Suprapubic skin (tissue), 4 donors: ENCODE results near the gene DISP3. TPM values are rescaled to one million over a fixed set of nuclear protein-coding genes. Genes with fewer than 3 reads are reported as not detected.

Source experiments
- DNase-seq, 2 donors: peaks; one replicate each; pipeline ENCODE4 v3.0.0-alpha.2; 2019; ENCODE audit warnings: low spot score in 2 of 2
- H3K27ac ChIP-seq: fragments of 200-600 bp; sonication (generic); one replicate; pipeline ENCODE4 v1.5.1; 2019
- H3K27me3 ChIP-seq: fragments of 200-600 bp; sonication (generic); one replicate; pipeline ENCODE4 v1.5.1; 2019
- H3K36me3 ChIP-seq: fragments of 200-600 bp; sonication (generic); one replicate; pipeline ENCODE4 v1.5.1; 2019
- H3K4me1 ChIP-seq: fragments of 200-600 bp; sonication (generic); one replicate; pipeline ENCODE4 v1.5.1; 2019
- H3K4me3 ChIP-seq: fragments of 200-600 bp; sonication (generic); one replicate; pipeline ENCODE4 v1.5.1; 2019; ENCODE audit warnings: mild to moderate bottlenecking
- H3K9me3 ChIP-seq: fragments of 200-600 bp; sonication (generic); one replicate; pipeline ENCODE4 v1.5.1; 2019
- EP300 ChIP-seq: sonication (generic); formaldehyde crosslinking; IDR thresholded peaks from one replicate; pipeline ENCODE4 v1.6.1; 2017; ENCODE audit warnings: antibody characterized with exemption
- POLR2A ChIP-seq, 2 donors: fragments of 450-650 bp; IDR thresholded peaks; one replicate each; pipeline ENCODE4 v1.6.1; 2017; ENCODE audit warnings: antibody characterized with exemption in 2 of 2, mild to moderate bottlenecking in 2 of 2, moderate library complexity in 2 of 2
- POLR2AphosphoS5 ChIP-seq, 3 donors: sonication (generic); formaldehyde crosslinking; IDR thresholded peaks; one replicate each; pipeline ENCODE4 v1.6.1; 2017; ENCODE audit warnings: antibody characterized with exemption in 3 of 3
- WGBS: methylation state at CpG from one replicate; pipeline ENCODE4 v1.1.5; 2018; 5-methylcytosine and 5-hydroxymethylcytosine counted together
- total RNA-seq, 4 donors: library from RNA; depleted of rRNA; stranded (reverse); fragments of >200 nt; gene quantifications; one replicate each; pipeline ENCODE4 v1.1.0, GENCODE V29; 2016
- TF ChIP-seq, protein P1 (sequence below), 2 donors: fragments of 200-600 bp in 1 of 2; fragments of 450-650 bp in 1 of 2; sonication (generic) in 1 of 2; IDR thresholded peaks; one replicate each; pipeline ENCODE4 v1.5.1; 2016 to 2019; ENCODE audit warnings: antibody characterized with exemption in 2 of 2, mild to moderate bottlenecking in 1 of 2, moderate library complexity in 1 of 2

DISP3 gene
- total RNA-seq, 4 donors from 2014 or later, result not detected

DNA sequence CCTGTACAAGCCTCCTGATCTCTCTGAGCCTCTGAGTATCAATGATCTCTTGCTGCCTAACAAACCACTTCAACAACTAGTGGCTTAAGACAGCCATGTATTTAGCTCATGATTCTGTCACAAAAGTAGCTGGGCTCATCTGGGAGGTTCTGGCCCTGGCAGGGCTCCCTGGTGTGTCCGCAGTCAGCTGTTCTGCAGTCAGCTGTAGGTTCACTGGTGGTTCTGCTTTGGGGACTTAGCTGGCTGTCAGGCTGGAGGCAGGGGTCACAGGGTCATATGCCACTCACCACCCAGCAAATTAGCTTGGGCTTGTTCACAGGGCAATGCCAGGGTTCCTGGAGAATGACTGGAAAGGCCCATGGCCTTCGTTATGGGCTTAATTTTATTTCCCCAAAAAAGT lies 64.8 kb downstream of the DISP3 start:
- no peak for DNase-seq

DNA sequence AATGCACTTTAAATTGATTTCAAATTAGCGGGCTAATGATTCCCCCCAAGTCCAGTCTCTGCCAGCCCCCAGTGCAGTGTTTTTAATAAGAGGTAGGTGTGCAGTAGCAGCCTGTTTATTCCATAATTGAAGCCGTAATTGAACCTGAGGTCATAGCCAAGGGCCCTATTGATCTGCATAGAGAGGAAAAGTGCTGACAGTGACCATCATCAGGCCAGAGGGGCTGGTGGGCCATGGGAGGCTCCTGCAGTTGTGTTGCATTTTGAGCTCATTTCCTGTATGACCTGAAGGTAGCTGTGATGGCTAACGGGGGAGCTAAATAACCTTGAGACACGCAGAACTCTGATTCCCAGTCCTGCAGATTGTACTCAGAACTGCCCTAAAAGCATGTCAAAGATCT lies 67.5 kb downstream of the DISP3 start:
- WGBS, result 78% methylated on average over 4 of the region's 4 CpGs
- Histone ChIP-seq H3K27me3 (peaks cover 31% of the 10 kb centered on the region), H3K4me3 (no peak overlapping the region)

More for the DNA sequence above, 64.8 kb downstream of the DISP3 start:
- Histone ChIP-seq H3K4me1 (no peaks in the 10 kb centered on the region), H3K9me3 (no peaks in the 10 kb centered on the region), H3K4me3 (no peak overlapping the region), H3K27ac (no peak overlapping the region), H3K27me3 (peaks cover 55% of the 10 kb centered on the region), H3K36me3 (no peaks in the 10 kb centered on the region)
- TF ChIP-seq EP300 (no peak), POLR2A (IDR thresholded peaks at IDR 0.05) (no peak), POLR2AphosphoS5 (IDR thresholded peaks at IDR 0.05) (no peak)
- TF ChIP-seq, protein P1, sequence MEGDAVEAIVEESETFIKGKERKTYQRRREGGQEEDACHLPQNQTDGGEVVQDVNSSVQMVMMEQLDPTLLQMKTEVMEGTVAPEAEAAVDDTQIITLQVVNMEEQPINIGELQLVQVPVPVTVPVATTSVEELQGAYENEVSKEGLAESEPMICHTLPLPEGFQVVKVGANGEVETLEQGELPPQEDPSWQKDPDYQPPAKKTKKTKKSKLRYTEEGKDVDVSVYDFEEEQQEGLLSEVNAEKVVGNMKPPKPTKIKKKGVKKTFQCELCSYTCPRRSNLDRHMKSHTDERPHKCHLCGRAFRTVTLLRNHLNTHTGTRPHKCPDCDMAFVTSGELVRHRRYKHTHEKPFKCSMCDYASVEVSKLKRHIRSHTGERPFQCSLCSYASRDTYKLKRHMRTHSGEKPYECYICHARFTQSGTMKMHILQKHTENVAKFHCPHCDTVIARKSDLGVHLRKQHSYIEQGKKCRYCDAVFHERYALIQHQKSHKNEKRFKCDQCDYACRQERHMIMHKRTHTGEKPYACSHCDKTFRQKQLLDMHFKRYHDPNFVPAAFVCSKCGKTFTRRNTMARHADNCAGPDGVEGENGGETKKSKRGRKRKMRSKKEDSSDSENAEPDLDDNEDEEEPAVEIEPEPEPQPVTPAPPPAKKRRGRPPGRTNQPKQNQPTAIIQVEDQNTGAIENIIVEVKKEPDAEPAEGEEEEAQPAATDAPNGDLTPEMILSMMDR (IDR thresholded peaks at IDR 0.05), result no peak
- 86% methylated on average over 1 of the region's 2 CpGs for WGBS

GRCh38 chr1:11550664-11551283 lies 71.8 kb downstream of the DISP3 start:
- no peak for TF ChIP-seq POLR2AphosphoS5 (IDR thresholded peaks at IDR 0.05)
- no peak for TF ChIP-seq EP300
- TF ChIP-seq POLR2A (IDR thresholded peaks at IDR 0.05), result no peak
- TF ChIP-seq, protein P1 (IDR thresholded peaks at IDR 0.05), result no peak
- Histone ChIP-seq H3K4me3 (no peak overlapping the region), H3K9me3 (no peaks in the 10 kb centered on the region), H3K27ac (no peak overlapping the region), H3K4me1 (no peaks in the 10 kb centered on the region), H3K36me3 (no peaks in the 10 kb centered on the region), H3K27me3 (peaks cover 38% of the 10 kb centered on the region)
- 10% methylated on average over 12 of the region's 12 CpGs for WGBS
- DNase-seq, result no peak

More for the DNA sequence above, 67.5 kb downstream of the DISP3 start:
- no peak for DNase-seq
- Histone ChIP-seq H3K36me3 (no peaks in the 10 kb centered on the region), H3K9me3 (no peaks in the 10 kb centered on the region), H3K27ac (no peak overlapping the region), H3K4me1 (no peaks in the 10 kb centered on the region)
- TF ChIP-seq EP300 (no peak), POLR2A (IDR thresholded peaks at IDR 0.05) (no peak), POLR2AphosphoS5 (IDR thresholded peaks at IDR 0.05) (no peak)
- TF ChIP-seq, protein P1 (IDR thresholded peaks at IDR 0.05), result no peak

GRCh38 chr1:11558276-11558675 lies 79.3 kb downstream of the DISP3 start:
- Histone ChIP-seq H3K27ac (no peak overlapping the region), H3K4me1 (no peaks in the 10 kb centered on the region), H3K36me3 (no peaks in the 10 kb centered on the region), H3K9me3 (no peaks in the 10 kb centered on the region), H3K4me3 (no peak overlapping the region), H3K27me3 (peaks cover 92% of the 10 kb centered on the region)
- WGBS, result 15% methylated on average over 8 of the region's 8 CpGs
- TF ChIP-seq, protein P1 (IDR thresholded peaks at IDR 0.05), result no peak
- TF ChIP-seq EP300, result no peak
- TF ChIP-seq POLR2AphosphoS5 (IDR thresholded peaks at IDR 0.05), result no peak
- no peak for TF ChIP-seq POLR2A (IDR thresholded peaks at IDR 0.05)
- DNase-seq, result no peak

- Histone ChIP-seq H3K36me3 (no peaks in the 10 kb centered on the region), H3K27me3 (peaks cover 92% of the 10 kb centered on the region), H3K4me3 (no peak overlapping the region), H3K27ac (no peak overlapping the region), H3K9me3 (no peaks in the 10 kb centered on the region), H3K4me1 (no peaks in the 10 kb centered on the region)
- DNase-seq, result no peak
- TF ChIP-seq POLR2AphosphoS5 (IDR thresholded peaks at IDR 0.05) (no peak), EP300 (no peak), POLR2A (IDR thresholded peaks at IDR 0.05) (no peak)
- TF ChIP-seq, protein P1 (IDR thresholded peaks at IDR 0.05), result no peak
- WGBS, result 45% methylated on average over 7 of the region's 7 CpGs
Measured at GRCh38 chr1:11558871-11559590, 80.1 kb downstream of the DISP3 start.
